H1 (cell line): Measurements from ENCODE around the gene FAM120A. TPM values are rescaled to one million over a fixed set of nuclear protein-coding genes. Genes with fewer than 3 reads are reported as not detected.

Experiments used
- CTCF ChIA-PET: fragments of 300-600 bp; sonication (Branson Sonifier 250); formaldehyde crosslinking; loops from one replicate; lab custom pipeline; 2021; ENCODE audit not compliant: partially characterized antibody; lab: Charles Lee
- POLR2A ChIA-PET: fragments of 300-600 bp; sonication (Branson Sonifier 250); formaldehyde crosslinking; loops from one replicate; lab custom pipeline; 2021; ENCODE audit warnings: inconsistent platforms; ENCODE audit not compliant: partially characterized antibody; lab: Charles Lee
- DNase-seq, 2 experiments: peaks; one replicate each; pipeline versions ENCODE4 v3.0.0 to v3.0.0-alpha.2; 2010 to 2022; ENCODE audit warnings: low spot score in 2 of 2, low read depth in 1 of 2, mixed read lengths in 1 of 2
- FAIRE-seq: peaks from 2 replicates; lab custom pipeline; 2011; peaks lifted over from hg19 to GRCh38; lab: Jason Lieb, UNC
- H2AFZ ChIP-seq: 2 replicates; pipeline ENCODE4 v1.8.1; 2012; ENCODE audit warnings: low read length, inconsistent platforms
- H2AK5ac ChIP-seq: 2 replicates; pipeline ENCODE4 v1.6.1; 2013; ENCODE audit warnings: low read depth, low read length
- H2BK120ac ChIP-seq: replicated peaks from 2 replicates; pipeline ENCODE3; 2013; ENCODE audit warnings: low read depth, low read length, inconsistent platforms
- H2BK12ac ChIP-seq: 2 replicates; pipeline ENCODE4 v1.6.1; 2013; ENCODE audit warnings: low read depth, low read length
- H2BK15ac ChIP-seq: 2 replicates; pipeline ENCODE4 v1.6.1; 2013; ENCODE audit warnings: low read length
- H2BK20ac ChIP-seq: 2 replicates; pipeline ENCODE4 v1.6.1; 2013; ENCODE audit warnings: low read length
- H2BK5ac ChIP-seq: 2 replicates; pipeline ENCODE4 v1.6.1; 2013; ENCODE audit warnings: low read depth, low read length
- H3K14ac ChIP-seq: 2 replicates; pipeline ENCODE4 v1.6.1; 2013; ENCODE audit warnings: inconsistent platforms; ENCODE audit not compliant: insufficient read length
- H3K18ac ChIP-seq: 2 replicates; pipeline ENCODE4 v1.6.1; 2013; ENCODE audit warnings: low read length; ENCODE audit errors: extremely low read depth
- H3K23ac ChIP-seq: 2 replicates; pipeline ENCODE4 v1.6.1; 2013; ENCODE audit warnings: inconsistent platforms; ENCODE audit not compliant: insufficient read length
- H3K23me2 ChIP-seq: 2 replicates; pipeline ENCODE4 v1.6.1; 2013; ENCODE audit warnings: low read depth, low read length
- H3K27ac ChIP-seq: 2 replicates; pipeline ENCODE4 v1.6.1; 2011; ENCODE audit warnings: low read depth, low read length, inconsistent platforms
- H3K27me3 ChIP-seq, 4 experiments: replicated peaks in 1 of 4; 1 replicate in 1 of 4; 2 replicates in 3 of 4; pipeline versions ENCODE4 v1.6.1 to v1.8.1; 2011 to 2013; ENCODE audit warnings: low read length in 3 of 4, mild to moderate bottlenecking in 3 of 4, inconsistent platforms in 2 of 4, mixed read lengths in 2 of 4, moderate library complexity in 1 of 4; ENCODE audit not compliant: control insufficient read depth in 3 of 4, insufficient read depth in 3 of 4; ENCODE audit errors: extremely low read depth in 1 of 4
- H3K36me3 ChIP-seq, 4 experiments: 2 replicates each; pipeline versions ENCODE4 v1.6.1 to v1.8.1; 2011 to 2013; ENCODE audit warnings: mild to moderate bottlenecking in 4 of 4, low read length in 3 of 4, moderate library complexity in 2 of 4, control low read depth in 1 of 4, inconsistent platforms in 1 of 4; ENCODE audit not compliant: insufficient read depth in 4 of 4, control insufficient read depth in 2 of 4
- H3K4ac ChIP-seq: replicated peaks from 2 replicates; pipeline ENCODE3; 2013; ENCODE audit warnings: low read length, low read depth, mixed read lengths, inconsistent platforms; ENCODE audit not compliant: insufficient read length
- H3K4me1 ChIP-seq, 4 experiments: replicated peaks in 1 of 4; 1 replicate in 1 of 4; 2 replicates in 3 of 4; pipeline versions ENCODE4 v1.6.1 to v1.8.1; 2011 to 2013; ENCODE audit warnings: low read length in 3 of 4, inconsistent platforms in 2 of 4, mixed read lengths in 1 of 4; ENCODE audit not compliant: insufficient read depth in 4 of 4, control insufficient read depth in 3 of 4
- H3K4me2 ChIP-seq, 2 experiments: 2 replicates each; pipeline versions ENCODE4 v1.6.1 to v1.8.1; 2011 to 2013; ENCODE audit warnings: low read depth in 2 of 2, low read length in 2 of 2, control low read depth in 1 of 2, inconsistent platforms in 1 of 2, mild to moderate bottlenecking in 1 of 2; ENCODE audit not compliant: insufficient read depth in 1 of 2
- H3K4me3 ChIP-seq, 4 experiments: fragments of 200-600, 300-600 bp in 1 of 4; sonication (generic), shearing (Covaris generic), sonication (Bioruptor Twin) in 1 of 4; 2 replicates each; pipeline versions ENCODE4 v1.5.1 to v1.8.1; 2011 to 2016; ENCODE audit warnings: low read length in 4 of 4, low read depth in 3 of 4, control low read depth in 2 of 4, inconsistent platforms in 2 of 4, mild to moderate bottlenecking in 2 of 4, mixed read lengths in 1 of 4, moderate library complexity in 1 of 4; ENCODE audit not compliant: insufficient read depth in 2 of 4; ENCODE audit errors: extremely low read depth in 1 of 4
- H3K56ac ChIP-seq: replicated peaks from 2 replicates; pipeline ENCODE3; 2013; ENCODE audit warnings: low read depth, mild to moderate bottlenecking, mixed read lengths, low read length, inconsistent platforms; ENCODE audit not compliant: insufficient read length
- H3K79me1 ChIP-seq: 2 replicates; pipeline ENCODE4 v1.6.1; 2013; ENCODE audit warnings: low read depth, low read length, control low read depth
- H3K79me2 ChIP-seq, 2 experiments: 2 replicates each; pipeline versions ENCODE4 v1.6.1 to v1.8.1; 2012 to 2013; ENCODE audit warnings: low read length in 2 of 2, mild to moderate bottlenecking in 2 of 2, inconsistent platforms in 1 of 2; ENCODE audit not compliant: insufficient read depth in 2 of 2, control insufficient read depth in 1 of 2
- H3K9ac ChIP-seq, 4 experiments: replicated peaks in 1 of 4; 1 replicate in 1 of 4; 2 replicates in 3 of 4; pipeline versions ENCODE4 v1.6.1 to v1.8.1; 2011 to 2013; ENCODE audit warnings: low read depth in 3 of 4, low read length in 3 of 4, control low read depth in 2 of 4, mild to moderate bottlenecking in 2 of 4, moderate library complexity in 2 of 4, inconsistent platforms in 1 of 4; ENCODE audit errors: extremely low read depth in 1 of 4
- H3K9me3 ChIP-seq, 2 experiments: 2 replicates each; pipeline versions ENCODE4 v1.6.1 to v1.8.1; 2012 to 2013; ENCODE audit warnings: mild to moderate bottlenecking in 2 of 2, moderate library complexity in 2 of 2, control low read depth in 1 of 2, inconsistent platforms in 1 of 2, low read depth in 1 of 2, low read length in 1 of 2, mixed read lengths in 1 of 2; ENCODE audit not compliant: insufficient read depth in 2 of 2
- H4K20me1 ChIP-seq, 2 experiments: replicated peaks in 1 of 2; 2 replicates each; pipeline versions ENCODE3 to v1.8.1; 2011 to 2013; ENCODE audit warnings: inconsistent platforms in 2 of 2, low read length in 2 of 2, mild to moderate bottlenecking in 1 of 2; ENCODE audit not compliant: insufficient read depth in 2 of 2, control insufficient read depth in 1 of 2
- H4K5ac ChIP-seq: 2 replicates; pipeline ENCODE4 v1.6.1; 2013; ENCODE audit warnings: low read length, low read depth, mixed read lengths, inconsistent platforms; ENCODE audit not compliant: insufficient read length
- H4K8ac ChIP-seq: 2 replicates; pipeline ENCODE4 v1.8.0; 2013; ENCODE audit warnings: mild to moderate bottlenecking, moderate library complexity, low read length, inconsistent platforms; ENCODE audit not compliant: insufficient read depth; ENCODE audit errors: extremely low read depth
- H4K91ac ChIP-seq: replicated peaks from 2 replicates; pipeline ENCODE3; 2013; ENCODE audit warnings: low read length, mixed read lengths, inconsistent platforms; ENCODE audit not compliant: insufficient read length
- MAFK ChIP-seq: IDR thresholded peaks from 2 replicates; pipeline ENCODE4 v1.6.1; 2012; ENCODE audit warnings: low read depth, mild to moderate bottlenecking, improper control_type of control experiment, low read length
- RXRA ChIP-seq: IDR thresholded peaks from 2 replicates; pipeline ENCODE4 v1.6.1; 2011; ENCODE audit warnings: low read depth, mild to moderate bottlenecking, low read length, moderate library complexity; ENCODE audit not compliant: insufficient read depth
- WGBS, 2 experiments: shearing (Covaris generic) in 1 of 2; methylation state at CpG; one replicate each; pipeline versions ENCODE4 v1.1.6 to v1.1.7; 2013 to 2015; ENCODE audit warnings: low lambda C conversion rate in 2 of 2, mixed read lengths in 2 of 2, inconsistent platforms in 1 of 2, low coverage in 1 of 2, missing lambda C conversion rate in 1 of 2; ENCODE audit not compliant: insufficient replicate concordance in 2 of 2, insufficient coverage in 1 of 2, insufficient read length in 1 of 2; ENCODE audit errors: extremely low coverage in 1 of 2, missing lambda C conversion rate in 1 of 2; 5-methylcytosine and 5-hydroxymethylcytosine counted together
- polyA plus RNA-seq, 7 experiments: library from polyadenylated mRNA; depleted of rRNA in 3 of 7; stranded (reverse) in 5 of 7; unstranded in 2 of 7; fragments of >200 nt in 5 of 7; fragments of 200-250 nt in 2 of 7; gene quantifications; 1 replicate in 5 of 7; 2 replicates in 1 of 7; 4 replicates in 1 of 7; pipeline versions ENCODE4 v1.2.1 to v1.2.3, GENCODE V29; 2011 to 2013; ENCODE audit warnings: missing spikeins in 2 of 7, mixed read lengths in 2 of 7
- total RNA-seq: library from RNA; stranded (reverse); fragmentation: NEBNext Ultra II Directional; extraction: Animal tissue kit (Norgen Biotek cat#: 25700); gene quantifications from 2 replicates; pipeline ENCODE4 v1.2.1, GENCODE V29; 2021

The FAM120A gene
- total and polyA plus RNA-seq, 2 of the 8 experiments (the other 6 are each of a cell fraction or from before 2014, with no cell fraction given), result 24.9 to 54.7 TPM

GRCh38 chr9:93465855-93466254 lies 14.4 kb downstream of the FAM120A start:
- Histone ChIP-seq H3K27me3 (no peaks in the 10 kb centered on the region), H2AK5ac (peak overlapping the region; percentile 75; the same call in 1 of the 2 replicates), H3K79me2 (peaks cover 21 to 99% of the 10 kb centered on the region in 2 experiments), H2AFZ (no peak overlapping the region), H3K4me1 (peaks cover 6 to 25% (median 19%) of the 10 kb centered on the region in 4 experiments), H3K18ac (no peak overlapping the region), H4K8ac (no peak overlapping the region), H3K4ac (no peak overlapping the region), H2BK120ac (no peak overlapping the region), H4K20me1 (peaks cover 8 to 14% of the 10 kb centered on the region in 2 experiments), H2BK15ac (no peak overlapping the region), H4K91ac (no peak overlapping the region), H3K79me1 (peaks cover 13% of the 10 kb centered on the region), H3K27ac (no peak overlapping the region), H3K56ac (peak overlapping the region; percentile 18), H4K5ac (no peak overlapping the region), H3K4me3 (no peak overlapping the region), H3K36me3 (no peaks in the 10 kb centered on the region), H2BK20ac (no peak overlapping the region), H3K23ac (no peak overlapping the region), H3K9me3 (no peaks in the 10 kb centered on the region), H2BK5ac (no peak overlapping the region), H3K14ac (no peak overlapping the region), H3K4me2 (peak overlapping the region in 1 of 2 experiments; percentile 49; a peak in 1 of 4 replicates), H3K9ac (no peak overlapping the region), H2BK12ac (no peak overlapping the region), H3K23me2 (no peaks in the 10 kb centered on the region)
- ChIA-PET POLR2A (interaction anchor here (1.6 to 3.7 kb wide), 2 partner anchors 14 to 22 kb away, joined by 4 to 35 read pairs; partner anchors contain the start of genes FAM120A and FAM120AOS), CTCF (interaction anchor here (1.0 to 1.6 kb wide), 3 partner anchors 8 to 100 kb away, joined by 3 to 5 read pairs (median 5); no protein-coding TSS in a partner anchor)
- DNase-seq (no peak), FAIRE-seq (no peak)
- WGBS, 2 experiments, result 89% methylated on average over 6 of the region's 6 CpGs; no CpG with 5 or more reads in 1 of the 2 experiments
- no peak for TF ChIP-seq RXRA
- TF ChIP-seq MAFK, result no peak
